Measurements from ENCODE around the gene ZNF460.
"Not testable (repeated sequence)": the region's sequence is repeated elsewhere in the genome, so short reads cannot be mapped to it uniquely, and the experiment has no call there.

The ZNF460 gene

DNA sequence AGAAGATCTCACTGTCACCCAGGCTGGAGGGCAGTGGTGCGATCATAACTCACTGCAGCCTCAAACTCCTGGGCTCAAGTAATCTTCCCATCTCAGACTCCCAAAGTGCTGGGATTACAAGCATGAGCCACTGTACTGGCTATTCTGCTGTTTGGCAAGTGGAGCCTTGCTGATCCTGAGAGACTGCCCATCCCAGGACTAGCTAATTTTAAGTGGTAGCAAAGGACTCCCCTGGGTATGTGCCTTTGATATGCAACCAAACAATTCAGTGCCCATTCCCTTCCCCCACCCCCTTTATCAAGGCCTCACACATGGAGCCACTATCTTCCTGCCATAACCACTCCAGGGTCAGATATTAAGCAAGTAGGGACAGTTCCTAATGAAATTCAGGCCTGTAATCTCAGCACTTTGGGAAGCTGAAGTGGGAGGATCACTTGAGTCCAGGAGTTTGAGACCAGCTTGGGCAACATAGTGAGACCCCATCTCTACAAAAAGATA is 17.0 kb upstream of the ZNF460 start:
- TF ChIP-seq, protein P1, sequence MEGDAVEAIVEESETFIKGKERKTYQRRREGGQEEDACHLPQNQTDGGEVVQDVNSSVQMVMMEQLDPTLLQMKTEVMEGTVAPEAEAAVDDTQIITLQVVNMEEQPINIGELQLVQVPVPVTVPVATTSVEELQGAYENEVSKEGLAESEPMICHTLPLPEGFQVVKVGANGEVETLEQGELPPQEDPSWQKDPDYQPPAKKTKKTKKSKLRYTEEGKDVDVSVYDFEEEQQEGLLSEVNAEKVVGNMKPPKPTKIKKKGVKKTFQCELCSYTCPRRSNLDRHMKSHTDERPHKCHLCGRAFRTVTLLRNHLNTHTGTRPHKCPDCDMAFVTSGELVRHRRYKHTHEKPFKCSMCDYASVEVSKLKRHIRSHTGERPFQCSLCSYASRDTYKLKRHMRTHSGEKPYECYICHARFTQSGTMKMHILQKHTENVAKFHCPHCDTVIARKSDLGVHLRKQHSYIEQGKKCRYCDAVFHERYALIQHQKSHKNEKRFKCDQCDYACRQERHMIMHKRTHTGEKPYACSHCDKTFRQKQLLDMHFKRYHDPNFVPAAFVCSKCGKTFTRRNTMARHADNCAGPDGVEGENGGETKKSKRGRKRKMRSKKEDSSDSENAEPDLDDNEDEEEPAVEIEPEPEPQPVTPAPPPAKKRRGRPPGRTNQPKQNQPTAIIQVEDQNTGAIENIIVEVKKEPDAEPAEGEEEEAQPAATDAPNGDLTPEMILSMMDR (IDR thresholded peaks at IDR 0.05; ENCODE audit: low read length, missing control alignments): no peak
- no peak overlapping the region for H3K4me3 ChIP-seq (replicated peaks; ENCODE audit: low read depth, low read length)
- DNase-seq (ENCODE audit: low read depth): no peak

DNA sequence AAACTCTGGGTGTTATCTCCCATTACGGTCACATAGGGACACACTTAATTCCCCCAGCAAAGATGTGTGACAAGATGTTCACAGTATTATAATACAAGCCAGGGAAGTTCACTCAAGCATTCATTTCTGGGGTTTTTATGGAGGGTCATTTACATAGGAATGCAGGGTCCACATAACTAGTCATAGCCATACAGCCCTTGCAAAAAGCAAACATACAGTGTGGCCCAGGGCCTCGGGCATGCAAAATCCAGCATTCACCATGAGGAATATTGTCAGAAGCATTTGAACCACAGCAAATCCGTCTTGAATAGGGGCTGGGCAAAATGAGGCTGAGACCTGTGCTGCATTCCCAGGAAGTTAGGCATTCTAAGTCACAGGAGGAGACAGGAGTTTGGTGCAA is 13.0 kb upstream of the ZNF460 start:
- no peak for DNase-seq (ENCODE audit: low read depth)
- no peak overlapping the region for H3K4me3 ChIP-seq (replicated peaks; ENCODE audit: low read depth, low read length)
- TF ChIP-seq, protein P1 (IDR thresholded peaks at IDR 0.05; ENCODE audit: low read length, missing control alignments): no peak

DNA sequence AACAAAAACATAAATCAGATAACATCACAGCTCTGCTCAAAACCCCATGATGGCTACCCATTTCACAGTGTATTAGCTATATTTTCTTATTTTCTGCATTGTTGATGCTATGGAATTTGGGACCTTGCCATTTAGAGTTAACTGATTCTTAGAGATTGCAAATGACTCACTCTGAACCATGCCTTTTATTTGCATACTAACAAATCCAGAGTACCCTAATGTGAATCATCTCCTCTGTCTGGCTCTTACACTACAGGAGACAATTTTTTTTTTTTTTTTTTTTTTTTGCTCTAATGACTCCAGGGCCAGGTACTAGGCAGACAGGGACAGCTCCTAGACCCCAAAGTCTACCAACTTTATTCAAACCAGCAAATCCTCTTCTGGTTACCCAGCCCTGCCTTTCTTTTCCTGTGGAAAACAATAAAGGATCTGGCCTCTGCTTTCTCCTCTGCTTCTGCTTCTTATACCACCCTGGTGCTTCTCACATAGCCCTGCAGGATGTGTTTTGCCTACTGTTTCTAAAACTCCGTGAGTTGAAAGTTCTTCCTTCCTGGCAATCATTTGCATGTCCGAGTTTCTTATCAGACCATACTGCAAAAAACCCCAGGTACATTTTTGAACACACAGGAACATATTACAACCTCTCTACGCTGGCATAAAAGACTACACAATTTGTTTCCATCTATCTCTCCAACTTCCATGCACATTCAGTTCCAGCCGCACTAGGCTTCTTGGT is 10.6 kb upstream of the ZNF460 start:
- DNase-seq (ENCODE audit: low read depth): peak; percentile 72
- TF ChIP-seq, protein P1 (IDR thresholded peaks at IDR 0.05; ENCODE audit: low read length, missing control alignments): no peak
- H3K4me3 ChIP-seq (replicated peaks; ENCODE audit: low read depth, low read length): no peak overlapping the region

DNA sequence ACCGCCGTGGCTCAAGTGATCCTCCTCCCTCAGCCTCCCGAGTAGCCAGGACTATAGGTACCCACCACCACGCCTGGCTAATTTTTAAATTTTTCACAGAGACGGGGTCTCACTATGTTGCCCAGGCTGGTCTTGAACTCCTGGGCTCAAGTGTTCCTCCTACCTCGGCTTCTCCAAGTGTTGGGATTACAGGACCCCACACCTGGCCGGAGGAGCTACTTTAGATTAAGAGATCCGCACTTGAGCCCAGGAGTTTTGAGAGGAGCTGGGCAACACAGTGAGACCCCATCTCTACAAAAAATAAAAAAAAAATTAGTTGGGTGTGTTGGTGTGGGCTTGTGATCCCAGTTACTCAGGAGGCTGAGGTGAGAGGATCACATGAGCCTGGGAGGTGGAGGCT is 9.0 kb upstream of the ZNF460 start:
- TF ChIP-seq, protein P1 (IDR thresholded peaks at IDR 0.05; ENCODE audit: low read length, missing control alignments): no peak
- no peak for DNase-seq (ENCODE audit: low read depth)

DNA sequence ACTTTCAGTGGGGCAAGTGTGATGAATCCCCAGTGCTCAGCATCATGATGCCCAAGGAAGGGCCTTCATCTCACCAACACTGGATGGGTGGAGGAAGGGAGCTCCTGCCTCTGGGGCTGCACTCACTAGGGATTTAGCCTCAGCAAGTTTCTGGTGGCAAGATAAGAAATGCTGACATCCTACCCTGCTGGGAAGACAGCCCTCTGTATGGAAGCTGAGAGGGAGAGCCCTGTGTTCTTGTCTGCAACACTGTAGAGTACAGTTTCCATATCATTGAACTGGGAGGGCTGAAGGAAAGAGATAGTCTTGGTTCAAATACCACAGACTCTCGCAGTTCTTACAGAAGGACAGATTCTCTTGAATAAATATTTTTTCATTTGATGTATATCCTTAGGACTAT is 7.3 kb upstream of the ZNF460 start:
- H3K4me3 ChIP-seq (replicated peaks; ENCODE audit: low read depth, low read length): no peak overlapping the region
- no peak for DNase-seq (ENCODE audit: low read depth)
- TF ChIP-seq, protein P1 (IDR thresholded peaks at IDR 0.05; ENCODE audit: low read length, missing control alignments): no peak

More for the DNA sequence above, 9.0 kb upstream of the ZNF460 start:
- H3K4me3 ChIP-seq (replicated peaks; ENCODE audit: low read depth, low read length): no peak overlapping the region

DNA sequence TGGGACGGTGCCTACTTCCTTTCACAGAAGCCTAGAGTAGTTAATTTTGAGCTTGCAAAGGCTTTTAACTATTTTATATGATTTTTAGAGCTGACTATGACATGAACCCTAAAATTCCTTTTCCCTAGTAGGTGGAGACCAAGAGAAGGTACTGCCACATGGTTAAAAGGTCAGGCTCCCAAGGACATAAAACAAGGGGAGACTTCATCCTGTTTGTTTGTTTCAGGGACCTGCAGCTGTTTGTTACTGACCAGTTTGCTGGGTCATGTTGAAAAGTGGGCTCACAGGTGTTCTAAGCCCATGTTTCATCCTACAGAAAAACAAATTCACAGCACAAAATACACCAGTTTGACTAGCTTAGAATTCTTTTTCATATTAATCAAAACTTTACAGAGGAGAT is 3.9 kb upstream of the ZNF460 start:
- TF ChIP-seq, protein P1 (IDR thresholded peaks at IDR 0.05; ENCODE audit: low read length, missing control alignments): no peak
- no peak for DNase-seq (ENCODE audit: low read depth)
- H3K4me3 ChIP-seq (replicated peaks; ENCODE audit: low read depth, low read length): no peak overlapping the region

DNA sequence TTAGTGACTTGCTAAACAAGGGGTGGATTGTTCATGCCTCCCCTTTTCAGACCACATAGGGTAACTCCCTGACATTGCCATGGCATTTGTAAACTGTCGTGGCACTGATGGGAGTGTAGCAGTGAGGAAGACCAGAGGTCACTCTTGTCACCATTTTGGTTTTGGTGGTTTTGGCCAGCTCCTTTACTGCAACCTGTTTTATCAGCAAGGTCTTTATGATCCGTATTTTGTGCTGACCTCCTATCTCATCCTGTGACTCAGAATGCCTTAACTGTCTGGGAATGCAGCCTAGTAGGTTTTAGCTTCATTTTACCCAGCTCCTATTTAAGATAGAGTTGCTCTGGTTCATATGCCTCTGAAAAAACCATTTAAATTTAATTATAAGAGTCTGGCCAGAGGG is 1.8 kb upstream of the ZNF460 start:
- not testable (repeated sequence) for H3K4me3 ChIP-seq (replicated peaks; ENCODE audit: low read depth, low read length)
- peak; percentile 57 for DNase-seq (ENCODE audit: low read depth)

Measured in fibroblast of pulmonary artery (primary cell).